ENCODE data around the gene CDH5. TPM values are rescaled to one million over a fixed set of nuclear protein-coding genes. Genes with fewer than 3 reads are reported as not detected.
A peak's percentile ranks its signal among the peaks of the same experiment; 100 is the strongest.

Gene CDH5
- total and polyA plus RNA-seq, 10 donors: 6.7 to 62.7 (median 40.2) TPM

- Histone ChIP-seq H3K36me3 (no peaks in the 10 kb centered on the region), H3K27ac (no peak within 1 kb of the TSS), H3K4me1 (peaks cover 5 to 26% (median 20%) of the 10 kb centered on the region in 6 donors), H3K4me3 (peak within 1 kb of the TSS; percentile 16 to 71 (median 42)), H3K9me3 (no peaks in the 10 kb centered on the region), H3K27me3 (replicated peaks in 1 of 7) (peaks cover 3 to 86% (median 32%) of the 10 kb centered on the region in 7 donors)
- WGBS, 5 donors: 0 to 3% (median 1%) methylated on average over 3 to 118 of the region's 118 CpGs
- intact Hi-C loops (cut with DNase I; ENCODE audit: low total_unique reads): no loop called here
- TF ChIP-seq POLR2A (IDR thresholded peaks at IDR 0.05) (no peak), POLR2AphosphoS5 (IDR thresholded peaks at IDR 0.05) (no peak), CTCF (IDR thresholded peaks at IDR 0.05 in 8 of 11, conservative IDR thresholded peaks at IDR 0.05 in 3 of 11) (no peak)
- no peak for DNase-seq
Measured at GRCh38 chr16:66427036-66427860, 60.8 kb downstream of the CDH5 start, which contains the start of gene BEAN1. TSS of gene BEAN1 (plus strand) at chr16:66427295. CDS start at chr16:66437677, 10,382 bp downstream.

GRCh38 chr16:66427871-66428681, 61.6 kb downstream of the CDH5 start:
- TF ChIP-seq POLR2A (IDR thresholded peaks at IDR 0.05) (no peak), POLR2AphosphoS5 (IDR thresholded peaks at IDR 0.05) (no peak), CTCF (IDR thresholded peaks at IDR 0.05 in 8 of 11, conservative IDR thresholded peaks at IDR 0.05 in 3 of 11) (no peak)
- H3K9me3 ChIP-seq: no peaks in the 10 kb centered on the region
- intact Hi-C loops (cut with DNase I; ENCODE audit: low total_unique reads): no loop called here
- H3K4me3 ChIP-seq: peak overlapping the region in 6 of 8 donors; percentile 28 to 71 (median 44)
- WGBS, 5 donors: 4 to 11% (median 9%) methylated on average over 16 to 40 of the region's 40 CpGs
- peaks cover 5 to 26% (median 20%) of the 10 kb centered on the region in 6 donors for H3K4me1 ChIP-seq
- no peaks in the 10 kb centered on the region for H3K36me3 ChIP-seq
- H3K27me3 ChIP-seq (replicated peaks in 1 of 7): peaks cover 3 to 94% (median 32%) of the 10 kb centered on the region in 7 donors
- H3K27ac ChIP-seq: no peak overlapping the region
- no peak for DNase-seq

GRCh38 chr16:66428682-66429251, 62.3 kb downstream of the CDH5 start:
- no peak for DNase-seq
- peaks cover 3 to 98% (median 32%) of the 10 kb centered on the region in 7 donors for H3K27me3 ChIP-seq (replicated peaks in 1 of 7)
- intact Hi-C loops (cut with DNase I; ENCODE audit: low total_unique reads): no loop called here
- H3K4me1 ChIP-seq: peaks cover 5 to 26% (median 20%) of the 10 kb centered on the region in 6 donors
- H3K9me3 ChIP-seq: no peaks in the 10 kb centered on the region
- H3K4me3 ChIP-seq: no peak overlapping the region
- TF ChIP-seq POLR2A (IDR thresholded peaks at IDR 0.05): no peak
- TF ChIP-seq POLR2AphosphoS5 (IDR thresholded peaks at IDR 0.05): no peak
- no peak for TF ChIP-seq CTCF (IDR thresholded peaks at IDR 0.05 in 8 of 11, conservative IDR thresholded peaks at IDR 0.05 in 3 of 11)
- H3K36me3 ChIP-seq: no peaks in the 10 kb centered on the region
- H3K27ac ChIP-seq: no peak overlapping the region
- 33 to 51% (median 41%) methylated on average over 11 of the region's 11 CpGs for WGBS, 5 donors
